ENCODE results near the gene PCDHGC3.

The PCDHGC3 gene

GRCh38 chr5:141465351-141465750 is 10.4 kb upstream of the PCDHGC3 start:
- DNase-seq (ENCODE audit: low read depth): no peak
- TF ChIP-seq MAX (IDR thresholded peaks at IDR 0.05; ENCODE audit: low read depth, low read length) (no peak), MYC (IDR thresholded peaks at IDR 0.05; ENCODE audit: low read depth, low read length) (no peak), CTCF (IDR thresholded peaks at IDR 0.05; ENCODE audit: low read depth, low read length) (no peak), POLR2A (IDR thresholded peaks at IDR 0.05; ENCODE audit: extremely low read depth, insufficient read length) (no peak)
- H3K4me3 ChIP-seq (ENCODE audit: low read depth, low read length): no peak overlapping the region

- peak; percentile 62 for DNase-seq (ENCODE audit: low read depth)
- H3K4me3 ChIP-seq (ENCODE audit: low read depth, low read length): peak overlapping the region; percentile 91
- TF ChIP-seq MAX (IDR thresholded peaks at IDR 0.05; ENCODE audit: low read depth, low read length): no peak
- no peak for TF ChIP-seq POLR2A (IDR thresholded peaks at IDR 0.05; ENCODE audit: extremely low read depth, insufficient read length)
- no peak for TF ChIP-seq CTCF (IDR thresholded peaks at IDR 0.05; ENCODE audit: low read depth, low read length)
- TF ChIP-seq MYC (IDR thresholded peaks at IDR 0.05; ENCODE audit: low read depth, low read length): no peak
These were observed 556 bp downstream of the PCDHGC3 start for GRCh38 chr5:141476132-141476911.

- peak overlapping the region; percentile 91 for H3K4me3 ChIP-seq (ENCODE audit: low read depth, low read length)
- no peak for TF ChIP-seq CTCF (IDR thresholded peaks at IDR 0.05; ENCODE audit: low read depth, low read length)
- TF ChIP-seq MAX (IDR thresholded peaks at IDR 0.05; ENCODE audit: low read depth, low read length): no peak
- no peak for TF ChIP-seq MYC (IDR thresholded peaks at IDR 0.05; ENCODE audit: low read depth, low read length)
- TF ChIP-seq POLR2A (IDR thresholded peaks at IDR 0.05; ENCODE audit: extremely low read depth, insufficient read length): no peak
- no peak for DNase-seq (ENCODE audit: low read depth)
These were observed 1.3 kb downstream of the PCDHGC3 start for GRCh38 chr5:141477044-141477575.

GRCh38 chr5:141477815-141478214 is 2.0 kb downstream of the PCDHGC3 start:
- no peak overlapping the region for H3K4me3 ChIP-seq (ENCODE audit: low read depth, low read length)
- no peak for DNase-seq (ENCODE audit: low read depth)
- TF ChIP-seq MYC (IDR thresholded peaks at IDR 0.05; ENCODE audit: low read depth, low read length): no peak
- no peak for TF ChIP-seq POLR2A (IDR thresholded peaks at IDR 0.05; ENCODE audit: extremely low read depth, insufficient read length)
- TF ChIP-seq CTCF (IDR thresholded peaks at IDR 0.05; ENCODE audit: low read depth, low read length): no peak
- no peak for TF ChIP-seq MAX (IDR thresholded peaks at IDR 0.05; ENCODE audit: low read depth, low read length)

- peak; percentile 24 for DNase-seq (ENCODE audit: low read depth)
- H3K4me3 ChIP-seq (ENCODE audit: low read depth, low read length): no peak overlapping the region
- TF ChIP-seq POLR2A (IDR thresholded peaks at IDR 0.05; ENCODE audit: extremely low read depth, insufficient read length) (no peak), MYC (IDR thresholded peaks at IDR 0.05; ENCODE audit: low read depth, low read length) (no peak), CTCF (IDR thresholded peaks at IDR 0.05; ENCODE audit: low read depth, low read length) (no peak), MAX (IDR thresholded peaks at IDR 0.05; ENCODE audit: low read depth, low read length) (no peak)
These were observed 2.7 kb downstream of the PCDHGC3 start for GRCh38 chr5:141478321-141478945.

Measured in NB4 (cell line).